Gastrocnemius medialis (tissue), 4 donors: ENCODE measurements around the gene TMED10.

Source experiments
- POLR2A ChIP-seq, 2 donors: fragments of 450-650 bp; IDR thresholded peaks; one replicate each; pipeline ENCODE4 v1.6.1; 2017; ENCODE audit warnings: antibody characterized with exemption in 2 of 2, mild to moderate bottlenecking in 2 of 2, moderate library complexity in 2 of 2
- TF ChIP-seq, protein P1 (sequence below), 5 experiments: fragments of 450-650 bp in 3 of 5; fragments of 200-600 bp in 2 of 5; sonication (generic) in 2 of 5; IDR thresholded peaks in 4 of 5; conservative IDR thresholded peaks in 1 of 5; 1 replicate in 4 of 5; 2 replicates in 1 of 5; pipeline ENCODE4 v1.5.1; 2016 to 2019; ENCODE audit warnings: antibody characterized with exemption in 5 of 5, mild to moderate bottlenecking in 3 of 5, moderate library complexity in 3 of 5

DNA sequence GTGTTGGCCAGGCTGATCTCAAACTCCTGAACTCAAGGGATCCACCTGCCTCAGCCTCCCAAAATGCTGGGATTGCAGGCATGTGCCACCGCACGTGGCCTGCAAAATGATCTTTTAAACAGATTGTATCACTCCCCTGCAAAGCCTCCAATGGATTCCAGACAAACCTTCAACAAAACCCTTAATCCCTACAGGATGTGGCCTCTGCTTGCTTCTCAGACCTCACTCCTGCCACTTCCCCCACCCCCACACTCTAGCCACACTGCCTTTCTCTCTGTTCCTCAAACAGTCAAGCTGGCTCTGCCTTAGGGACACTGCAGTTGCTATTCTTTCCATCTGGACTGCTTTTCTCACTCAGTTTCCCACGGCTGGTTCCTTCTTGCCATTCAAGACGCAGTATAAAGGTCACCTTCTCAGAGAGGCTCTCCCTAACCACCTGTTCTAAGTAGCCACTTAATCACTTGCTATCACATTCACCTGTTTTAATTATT is 47.3 kb upstream of the TMED10 start:
- TF ChIP-seq POLR2A (IDR thresholded peaks at IDR 0.05) = no peak
- TF ChIP-seq, protein P1, sequence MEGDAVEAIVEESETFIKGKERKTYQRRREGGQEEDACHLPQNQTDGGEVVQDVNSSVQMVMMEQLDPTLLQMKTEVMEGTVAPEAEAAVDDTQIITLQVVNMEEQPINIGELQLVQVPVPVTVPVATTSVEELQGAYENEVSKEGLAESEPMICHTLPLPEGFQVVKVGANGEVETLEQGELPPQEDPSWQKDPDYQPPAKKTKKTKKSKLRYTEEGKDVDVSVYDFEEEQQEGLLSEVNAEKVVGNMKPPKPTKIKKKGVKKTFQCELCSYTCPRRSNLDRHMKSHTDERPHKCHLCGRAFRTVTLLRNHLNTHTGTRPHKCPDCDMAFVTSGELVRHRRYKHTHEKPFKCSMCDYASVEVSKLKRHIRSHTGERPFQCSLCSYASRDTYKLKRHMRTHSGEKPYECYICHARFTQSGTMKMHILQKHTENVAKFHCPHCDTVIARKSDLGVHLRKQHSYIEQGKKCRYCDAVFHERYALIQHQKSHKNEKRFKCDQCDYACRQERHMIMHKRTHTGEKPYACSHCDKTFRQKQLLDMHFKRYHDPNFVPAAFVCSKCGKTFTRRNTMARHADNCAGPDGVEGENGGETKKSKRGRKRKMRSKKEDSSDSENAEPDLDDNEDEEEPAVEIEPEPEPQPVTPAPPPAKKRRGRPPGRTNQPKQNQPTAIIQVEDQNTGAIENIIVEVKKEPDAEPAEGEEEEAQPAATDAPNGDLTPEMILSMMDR (IDR thresholded peaks at IDR 0.05 in 4 of 5, conservative IDR thresholded peaks at IDR 0.05 in 1 of 5) = no peak
